HG03060 (cell line): Measurements from ENCODE around the gene ZRANB3.
A peak's percentile ranks its signal among the peaks of the same experiment; 100 is the strongest.
"Not testable (repeated sequence)": the region's sequence is repeated elsewhere in the genome, so short reads cannot be mapped to it uniquely, and the experiment has no call there.

ENCODE experiments used
- ATAC-seq: cut with Tn5 transposase; IDR thresholded peaks from one replicate; pipeline ENCODE4 v1.9.1; 2021; ENCODE audit warnings: low read depth, moderate number of reproducible peaks; ENCODE audit not compliant: unreplicated experiment

The ZRANB3 gene

GRCh38 chr2:135530313-135531230, at the start of gene ZRANB3:
TSS of gene ZRANB3 (minus strand) at chr2:135531218.
- peak; percentile 53 for ATAC-seq

- no peak for ATAC-seq
Observed at GRCh38 chr2:135573620-135574019, 42.6 kb upstream of the ZRANB3 start.

GRCh38 chr2:135570884-135571283, 39.9 kb upstream of the ZRANB3 start:
- ATAC-seq = no peak

- no peak for ATAC-seq
Observed at GRCh38 chr2:135563793-135564192, 32.8 kb upstream of the ZRANB3 start.

GRCh38 chr2:135561925-135562324, 30.9 kb upstream of the ZRANB3 start:
- no peak for ATAC-seq

GRCh38 chr2:135557530-135557929, 26.5 kb upstream of the ZRANB3 start:
- ATAC-seq = no peak

GRCh38 chr2:135555311-135555710, 24.3 kb upstream of the ZRANB3 start:
- no peak for ATAC-seq

GRCh38 chr2:135552887-135553286, 21.9 kb upstream of the ZRANB3 start:
- ATAC-seq = no peak

GRCh38 chr2:135551356-135551755, 20.3 kb upstream of the ZRANB3 start:
- ATAC-seq = no peak

- ATAC-seq = no peak
Observed at GRCh38 chr2:135547311-135547710, 16.3 kb upstream of the ZRANB3 start.

- no peak for ATAC-seq
Observed at GRCh38 chr2:135546436-135546835, 15.4 kb upstream of the ZRANB3 start.

- ATAC-seq = not testable (repeated sequence)
Observed at GRCh38 chr2:135533545-135533944, 2.5 kb upstream of the ZRANB3 start.

GRCh38 chr2:135532581-135532980, 1.6 kb upstream of the ZRANB3 start:
- ATAC-seq = no peak

GRCh38 chr2:135531231-135532197, 496 bp upstream of the ZRANB3 start, which contains the start of gene R3HDM1:
TSS of gene R3HDM1 (plus strand) at chr2:135531484. CDS start at chr2:135604846, 73,362 bp downstream.
- peak; percentile 74 for ATAC-seq

- no peak for ATAC-seq
Observed at GRCh38 chr2:135528006-135528405, 3.0 kb downstream of the ZRANB3 start.

- no peak for ATAC-seq
Observed at GRCh38 chr2:135525786-135526185, 5.2 kb downstream of the ZRANB3 start.

GRCh38 chr2:135512099-135512498, 18.9 kb downstream of the ZRANB3 start:
- no peak for ATAC-seq

GRCh38 chr2:135510577-135510976, 20.4 kb downstream of the ZRANB3 start:
- no peak for ATAC-seq

GRCh38 chr2:135504811-135505210, 26.2 kb downstream of the ZRANB3 start:
- ATAC-seq = no peak

GRCh38 chr2:135498588-135498987, 32.4 kb downstream of the ZRANB3 start:
- ATAC-seq = not testable (repeated sequence)

- ATAC-seq = no peak
Observed at GRCh38 chr2:135494917-135495316, 36.1 kb downstream of the ZRANB3 start.
